ENCODE results near the gene RTTN. TPM values are rescaled to one million over a fixed set of nuclear protein-coding genes. Genes with fewer than 3 reads are reported as not detected.

Gene RTTN
- total RNA-seq, 2 donors from 2014 or later = 22.3 to 35.4 TPM

DNA sequence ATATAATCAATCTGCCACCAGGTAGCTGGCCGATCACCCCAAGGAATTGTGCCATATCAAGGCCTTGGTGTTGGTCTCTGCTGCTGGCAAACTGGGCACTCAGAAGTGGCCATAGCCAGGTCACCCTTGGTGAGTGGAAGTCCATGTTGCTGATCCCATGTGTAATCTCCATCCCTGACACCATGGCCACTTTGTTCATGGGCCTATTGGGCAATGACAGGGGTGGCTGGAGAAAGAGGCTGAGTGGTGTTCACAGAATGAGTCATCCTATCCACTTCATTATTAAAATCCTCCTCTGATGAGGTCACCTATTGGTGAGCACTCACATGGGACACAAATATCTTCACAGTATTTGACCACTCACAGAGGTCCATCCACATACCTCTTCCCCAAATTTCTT, 231.1 kb downstream of the RTTN start:
- Mint-ChIP-seq H3K9me3 (peaks cover 30% of the 10 kb centered on the region), H3K4me3 (no peak overlapping the region), H3K27me3 (ENCODE audit: insufficient read depth) (no peaks in the 10 kb centered on the region), H3K27ac (no peak overlapping the region), H3K4me1 (peaks cover 3% of the 10 kb centered on the region), H3K36me3 (ENCODE audit: low read depth) (peaks cover 2% of the 10 kb centered on the region)
- H3K27ac ChIP-seq (ENCODE audit: low read depth, low read length) = no peak overlapping the region
- DNase-seq = no peak
- TF ChIP-seq CTCF (conservative IDR thresholded peaks at IDR 0.05) = no peak
- 97% methylated on average over 1 of the region's 1 CpG; no CpG with 5 or more reads in 1 of the 2 experiments for WGBS, 2 experiments (ENCODE audit: insufficient coverage in 1 of 2, insufficient read length in 1 of 2)
- H3K4me3 ChIP-seq (ENCODE audit: low read length) = no peak overlapping the region
- H3K36me3 ChIP-seq (ENCODE audit: control insufficient read depth, insufficient read depth, low read length) = no peaks in the 10 kb centered on the region
- peaks cover under 1% of the 10 kb centered on the region for H3K4me1 ChIP-seq (ENCODE audit: control insufficient read depth, insufficient read depth, low read length)
- H3K9ac ChIP-seq (ENCODE audit: extremely low read depth, low read length, poor library complexity, severe bottlenecking) = no peak overlapping the region
- H3K9me3 ChIP-seq (ENCODE audit: control insufficient read depth, low read length) = no peaks in the 10 kb centered on the region
- no peaks in the 10 kb centered on the region for H3K27me3 ChIP-seq (ENCODE audit: control insufficient read depth, insufficient read depth, low read length, poor library complexity, severe bottlenecking)

DNA sequence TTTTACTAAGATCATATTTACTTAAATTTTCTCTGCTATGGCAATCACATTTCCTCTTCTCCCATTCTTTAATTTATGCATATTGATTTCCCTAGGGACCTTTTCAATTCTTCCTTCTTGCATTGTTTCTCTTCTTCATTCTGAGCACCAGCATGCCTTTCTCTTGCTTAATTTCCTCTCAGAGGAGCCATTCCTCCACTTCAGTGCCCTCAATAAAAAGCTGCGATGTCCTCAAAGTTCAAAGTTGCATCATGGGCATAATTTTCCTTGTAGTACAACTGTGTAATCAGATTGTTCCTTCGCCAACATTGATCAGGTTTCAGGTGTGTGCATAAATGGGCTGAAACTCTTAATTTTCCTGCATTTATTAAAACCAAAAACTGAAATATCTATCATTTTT, 236.0 kb downstream of the RTTN start:
- H3K36me3 ChIP-seq (ENCODE audit: control insufficient read depth, insufficient read depth, low read length) = no peaks in the 10 kb centered on the region
- no peak overlapping the region for H3K4me3 Mint-ChIP-seq
- no peaks in the 10 kb centered on the region for H3K27me3 Mint-ChIP-seq (ENCODE audit: insufficient read depth)
- H3K4me3 ChIP-seq (ENCODE audit: low read length) = no peak overlapping the region
- no peaks in the 10 kb centered on the region for H3K36me3 Mint-ChIP-seq (ENCODE audit: low read depth)
- TF ChIP-seq CTCF (conservative IDR thresholded peaks at IDR 0.05) = no peak
- 90 to 96% methylated on average over 2 of the region's 2 CpGs for WGBS, 2 experiments (ENCODE audit: insufficient coverage in 1 of 2, insufficient read length in 1 of 2)
- no peaks in the 10 kb centered on the region for H3K4me1 Mint-ChIP-seq
- H3K27me3 ChIP-seq (ENCODE audit: control insufficient read depth, insufficient read depth, low read length, poor library complexity, severe bottlenecking) = no peaks in the 10 kb centered on the region
- H3K9me3 ChIP-seq (ENCODE audit: control insufficient read depth, low read length) = no peaks in the 10 kb centered on the region
- H3K9ac ChIP-seq (ENCODE audit: extremely low read depth, low read length, poor library complexity, severe bottlenecking) = no peak overlapping the region
- peaks cover 12% of the 10 kb centered on the region for H3K9me3 Mint-ChIP-seq
- no peaks in the 10 kb centered on the region for H3K4me1 ChIP-seq (ENCODE audit: control insufficient read depth, insufficient read depth, low read length)
- no peak overlapping the region for H3K27ac ChIP-seq (ENCODE audit: low read depth, low read length)
- DNase-seq = no peak
- H3K27ac Mint-ChIP-seq = no peak overlapping the region

GRCh38 chr18:69968039-69968438, 237.4 kb downstream of the RTTN start:
- H3K4me1 ChIP-seq (ENCODE audit: control insufficient read depth, insufficient read depth, low read length) = no peaks in the 10 kb centered on the region
- H3K27ac ChIP-seq (ENCODE audit: low read depth, low read length) = no peak overlapping the region
- peaks cover 12% of the 10 kb centered on the region for H3K9me3 Mint-ChIP-seq
- H3K27ac Mint-ChIP-seq = no peak overlapping the region
- H3K27me3 ChIP-seq (ENCODE audit: control insufficient read depth, insufficient read depth, low read length, poor library complexity, severe bottlenecking) = no peaks in the 10 kb centered on the region
- H3K9ac ChIP-seq (ENCODE audit: extremely low read depth, low read length, poor library complexity, severe bottlenecking) = no peak overlapping the region
- TF ChIP-seq CTCF (conservative IDR thresholded peaks at IDR 0.05) = no peak
- H3K9me3 ChIP-seq (ENCODE audit: control insufficient read depth, low read length) = no peaks in the 10 kb centered on the region
- no peaks in the 10 kb centered on the region for H3K4me1 Mint-ChIP-seq
- no peak for DNase-seq
- WGBS, 2 experiments (ENCODE audit: insufficient coverage in 1 of 2, insufficient read length in 1 of 2) = 75 to 88% methylated on average over 4 to 8 of the region's 8 CpGs
- H3K4me3 Mint-ChIP-seq = no peak overlapping the region
- no peaks in the 10 kb centered on the region for H3K27me3 Mint-ChIP-seq (ENCODE audit: insufficient read depth)
- no peaks in the 10 kb centered on the region for H3K36me3 ChIP-seq (ENCODE audit: control insufficient read depth, insufficient read depth, low read length)
- H3K4me3 ChIP-seq (ENCODE audit: low read length) = no peak overlapping the region
- no peaks in the 10 kb centered on the region for H3K36me3 Mint-ChIP-seq (ENCODE audit: low read depth)
